Motor neuron (in vitro differentiated cells): ENCODE data around the gene DCAF4L1. TPM values are rescaled to one million over a fixed set of nuclear protein-coding genes. Genes with fewer than 3 reads are reported as not detected.

ENCODE experiments used
- ATAC-seq, 8 experiments: fragments of 200-7000 bp; cut with Tn5 transposase; replicated peaks in 6 of 8; 2 replicates each; pipeline ENCODE4 v1.8.0; 2021; ENCODE audit warnings: mild to moderate bottlenecking in 8 of 8, moderate library complexity in 8 of 8
- H3K27ac ChIP-seq, 2 donors: fragments of 250-450 bp; sonication (Bioruptor Pico); 2 replicates each; pipeline ENCODE4 v1.9.0; 2021; ENCODE audit warnings: antibody characterized with exemption in 2 of 2, mild to moderate bottlenecking in 2 of 2, moderate library complexity in 1 of 2
- H3K4me1 ChIP-seq, 2 donors: fragments of 250-450 bp; sonication (Bioruptor Pico); replicated peaks in 1 of 2; 2 replicates each; pipeline ENCODE4 v1.6.1; 2021; ENCODE audit warnings: antibody characterized with exemption in 2 of 2, mild to moderate bottlenecking in 2 of 2, moderate library complexity in 1 of 2
- H3K4me3 ChIP-seq, 5 donors: fragments of 250-450 bp; sonication (Bioruptor Pico); 2 replicates each; pipeline ENCODE4 v1.9.0; 2021; ENCODE audit warnings: antibody characterized with exemption in 5 of 5, mild to moderate bottlenecking in 5 of 5, moderate library complexity in 4 of 5
- WGBS, 10 experiments: fragments of 450-650 bp; shearing (Covaris generic); methylation state at CpG; one replicate each; pipeline ENCODE4 v1.0.0; 2022; 5-methylcytosine and 5-hydroxymethylcytosine counted together
- in situ Hi-C, 9 experiments: fragments of 400-800 bp; cut with MboI; loops; one replicate each; pipeline ENCODE4 v1.15.0; 2021; ENCODE audit warnings: low sequenced_read_pairs in 9 of 9, low pct_unique_long_range_greater_than_20kb in 2 of 9; ENCODE audit not compliant: unreplicated experiment in 9 of 9
- total RNA-seq, 8 experiments: library from RNA; unstranded; fragments of 300-600 nt; gene quantifications; 2 replicates each; pipeline versions ENCODE4 v1.2.3 to v1.2.4, GENCODE V29; 2022

DCAF4L1 gene, protein sequence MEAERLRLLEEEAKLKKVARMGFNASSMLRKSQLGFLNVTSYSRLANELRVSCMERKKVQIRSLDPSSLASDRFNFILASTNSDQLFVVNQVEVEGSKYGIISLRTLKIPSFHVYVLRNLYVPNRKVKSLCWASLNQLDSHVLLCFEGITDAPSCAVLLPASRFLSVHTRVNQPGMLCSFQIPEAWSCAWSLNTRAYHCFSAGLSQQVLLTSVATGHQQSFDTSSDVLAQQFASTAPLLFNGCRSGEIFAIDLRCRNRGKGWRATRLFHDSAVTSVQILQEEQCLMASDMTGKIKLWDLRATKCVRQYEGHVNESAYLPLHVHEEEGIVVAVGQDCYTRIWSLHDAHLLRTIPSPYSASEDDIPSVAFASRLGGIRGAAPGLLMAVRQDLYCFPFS
- total RNA-seq = under 1 TPM; 0.25 to 0.95 (median 0.48) TPM

DNA sequence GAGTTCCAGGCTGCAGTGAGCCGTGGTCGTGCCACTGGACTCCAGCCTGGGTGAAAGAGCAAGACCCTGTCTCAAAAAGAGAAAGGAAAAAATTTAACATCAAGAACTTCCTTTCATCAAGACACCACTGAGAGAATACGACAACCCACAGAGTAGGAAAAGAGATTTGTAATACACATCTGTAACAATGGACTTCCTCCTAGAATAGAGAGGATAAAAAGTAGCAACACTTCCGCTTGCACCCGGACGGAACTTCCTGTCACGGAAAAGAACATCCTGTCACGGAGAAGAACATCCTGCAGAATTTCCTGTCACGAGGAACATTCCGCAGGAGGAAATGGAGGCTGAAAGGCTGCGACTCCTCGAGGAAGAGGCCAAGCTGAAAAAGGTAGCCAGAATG lies at the start of gene DCAF4L1:
Gene DCAF4L1, plus strand, starts transcription at position 301 of the 400 bp plus-strand sequence. Its CDS starts 37 bp downstream, at position 338.
- WGBS, 10 experiments = 73 to 100% (median 92%) methylated on average over 3 to 10 of the region's 12 CpGs; no CpG with 5 or more reads in 3 of the 10 experiments
- Histone ChIP-seq H3K27ac (no peak within 1 kb of the TSS), H3K4me3 (no peak within 1 kb of the TSS), H3K4me1 (no peaks in the 10 kb centered on the region)
- no peak for ATAC-seq
- in situ Hi-C loops = no loop called here

DNA sequence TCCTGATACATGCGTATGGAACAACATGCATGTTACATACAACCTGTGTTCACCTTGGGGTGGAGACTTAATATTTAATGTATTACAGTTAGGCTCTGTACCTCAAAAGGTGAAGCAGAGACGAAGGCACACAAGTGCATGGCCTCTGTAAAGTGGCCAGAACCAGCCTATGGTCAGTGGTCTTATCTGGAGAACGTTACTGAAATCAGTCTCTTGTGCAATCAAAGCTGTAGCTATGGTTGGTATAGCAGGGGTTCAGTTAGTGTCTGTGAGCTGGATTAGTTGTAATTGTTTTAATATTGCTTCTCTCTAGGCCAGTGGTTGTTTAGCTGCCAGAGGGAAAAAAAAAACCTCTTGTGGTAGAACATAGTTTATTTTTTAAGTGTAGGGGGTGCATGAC lies 48.6 kb upstream of the DCAF4L1 start:
- 0 to 100% (median 63%) methylated on average over 1 to 3 of the region's 3 CpGs; no CpG with 5 or more reads in 3 of the 10 experiments for WGBS, 10 experiments
- H3K27ac ChIP-seq = no peak overlapping the region
- no peak overlapping the region for H3K4me3 ChIP-seq
- ATAC-seq = peak in 1 of 8 experiments; percentile 2
- in situ Hi-C loops = no loop called here
- H3K4me1 ChIP-seq = peaks cover 6 to 25% of the 10 kb centered on the region in 2 donors

DNA sequence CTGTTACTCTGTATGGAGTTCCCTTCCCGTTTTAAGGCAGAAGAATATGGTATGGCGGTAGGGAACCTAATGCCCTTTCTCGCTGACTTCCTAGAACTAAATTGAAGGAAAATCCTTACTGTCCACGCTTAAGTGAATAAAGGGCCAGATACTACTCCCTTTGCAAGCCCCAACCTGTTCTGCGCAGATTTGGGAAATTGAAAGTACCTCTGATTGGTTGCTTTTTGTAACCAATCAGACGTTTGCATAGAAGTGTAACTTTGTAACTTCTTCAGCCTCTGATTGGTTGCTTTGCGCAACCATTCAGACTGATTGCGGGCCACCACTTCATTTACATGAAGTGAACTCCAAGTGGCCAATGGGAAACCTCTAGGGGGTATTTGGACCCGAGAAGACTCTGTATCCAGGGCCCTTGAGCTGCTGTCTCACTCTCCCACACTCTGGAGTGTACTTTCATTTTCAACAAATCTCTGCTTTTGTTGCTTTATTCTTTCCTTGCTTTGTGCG lies 47.5 kb upstream of the DCAF4L1 start:
- H3K4me1 ChIP-seq = peaks cover 6 to 27% of the 10 kb centered on the region in 2 donors
- H3K4me3 ChIP-seq = no peak overlapping the region
- in situ Hi-C loops = no loop called here
- 69 to 100% (median 94%) methylated on average over 2 to 8 of the region's 10 CpGs; no CpG with 5 or more reads in 1 of the 10 experiments for WGBS, 10 experiments
- no peak for ATAC-seq
- no peak overlapping the region for H3K27ac ChIP-seq

DNA sequence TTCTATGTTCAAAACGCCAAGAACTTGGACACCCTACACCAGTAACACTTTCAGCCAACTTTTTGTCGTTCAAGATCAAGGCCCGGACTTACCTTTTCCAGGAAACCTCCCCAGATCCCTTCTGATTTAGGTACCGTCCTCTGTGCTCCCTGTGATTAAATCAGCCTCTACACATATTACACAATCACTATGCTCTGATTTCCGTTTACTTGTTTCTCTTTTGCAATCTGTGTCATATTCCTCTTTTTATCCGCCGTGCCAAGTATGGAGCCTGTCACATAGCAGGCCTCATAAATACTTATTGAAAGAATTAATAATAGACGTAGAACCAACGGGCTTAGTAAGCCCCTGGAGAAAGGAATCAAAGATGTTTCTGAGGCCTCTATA lies 47.0 kb upstream of the DCAF4L1 start:
- ATAC-seq = no peak
- Histone ChIP-seq H3K27ac (no peak overlapping the region), H3K4me3 (peak overlapping the region; percentile 87 to 100 (median 94)), H3K4me1 (peaks cover 6 to 27% of the 10 kb centered on the region in 2 donors)
- in situ Hi-C loops = no loop called here
- WGBS, 10 experiments = 51 to 92% (median 84%) methylated on average over 1 to 9 of the region's 9 CpGs

DNA sequence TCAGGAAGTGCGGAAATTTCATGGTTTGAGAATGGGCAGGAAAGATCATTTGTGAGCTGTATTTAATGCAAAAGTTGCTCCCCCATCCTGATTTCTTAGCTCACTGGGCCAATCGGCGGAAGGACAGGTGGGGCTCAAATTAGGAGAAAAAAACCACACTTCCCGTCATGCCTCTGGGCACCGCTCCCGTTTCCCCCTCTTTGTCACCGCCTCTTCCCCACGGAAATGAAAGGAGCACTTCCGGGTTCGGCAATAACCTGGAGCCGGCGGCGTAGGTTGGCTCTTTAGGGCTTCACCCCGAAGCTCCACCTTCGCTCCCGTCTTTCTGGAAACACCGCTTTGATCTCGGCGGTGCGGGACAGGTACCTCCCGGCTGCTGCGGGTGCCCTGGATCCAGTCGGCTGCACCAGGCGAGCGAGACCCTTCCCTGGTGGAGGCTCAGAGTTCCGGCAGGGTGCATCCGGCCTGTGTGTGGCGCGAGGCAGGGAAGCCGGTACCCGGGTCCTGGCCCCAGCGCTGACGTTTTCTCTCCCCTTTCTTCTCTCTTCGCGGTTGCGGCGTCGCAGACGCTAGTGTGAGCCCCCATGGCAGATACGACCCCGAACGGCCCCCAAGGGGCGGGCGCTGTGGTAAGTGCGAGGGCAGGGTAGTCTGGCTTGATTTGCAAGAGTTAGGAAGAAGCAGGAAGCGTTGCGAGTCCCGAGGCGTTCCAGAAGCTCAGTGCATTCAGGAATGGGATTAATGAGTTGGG lies 46.5 kb upstream of the DCAF4L1 start, which contains the start of gene TMEM33:
Gene TMEM33, plus strand, starts transcription at position 529 of the 751 bp plus-strand sequence. Its CDS starts 56 bp downstream, at position 585.
- in situ Hi-C loops = no loop called here
- Histone ChIP-seq H3K4me3 (peak within 1 kb of the TSS; percentile 87 to 100 (median 94)), H3K27ac (peak within 1 kb of the TSS; percentile 88 to 94), H3K4me1 (peaks cover 6 to 27% of the 10 kb centered on the region in 2 donors)
- 0 to 13% (median 3%) methylated on average over 2 to 19 of the region's 49 CpGs for WGBS, 10 experiments
- ATAC-seq = peak; percentile 86 to 98 (median 96)

DNA sequence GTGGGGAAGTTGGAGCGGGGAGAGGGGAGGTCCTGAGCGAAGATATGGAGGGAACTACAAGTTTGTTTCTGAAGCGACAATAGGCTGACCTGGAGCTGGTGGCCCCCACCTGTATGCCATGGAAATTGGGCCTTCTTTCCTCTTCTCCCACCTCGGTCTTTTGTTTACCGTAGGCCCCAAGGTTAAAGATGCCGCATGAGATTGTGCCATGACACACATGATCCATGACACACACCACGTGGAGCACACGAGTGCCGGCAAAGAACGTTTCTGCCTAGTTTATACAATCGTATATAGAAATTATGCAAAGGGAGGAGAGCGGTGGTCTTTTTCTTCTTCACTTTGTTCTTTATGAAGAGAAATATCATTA lies 45.9 kb upstream of the DCAF4L1 start:
- in situ Hi-C loops = no loop called here
- Histone ChIP-seq H3K4me3 (peak overlapping the region; percentile 87 to 100 (median 94)), H3K4me1 (peaks cover 6 to 27% of the 10 kb centered on the region in 2 donors), H3K27ac (peak overlapping the region; percentile 88 to 94)
- peak; percentile 10 to 33 (median 18) for ATAC-seq
- 0 to 8% (median 0%) methylated on average over 1 to 7 of the region's 12 CpGs; no CpG with 5 or more reads in 1 of the 10 experiments for WGBS, 10 experiments

DNA sequence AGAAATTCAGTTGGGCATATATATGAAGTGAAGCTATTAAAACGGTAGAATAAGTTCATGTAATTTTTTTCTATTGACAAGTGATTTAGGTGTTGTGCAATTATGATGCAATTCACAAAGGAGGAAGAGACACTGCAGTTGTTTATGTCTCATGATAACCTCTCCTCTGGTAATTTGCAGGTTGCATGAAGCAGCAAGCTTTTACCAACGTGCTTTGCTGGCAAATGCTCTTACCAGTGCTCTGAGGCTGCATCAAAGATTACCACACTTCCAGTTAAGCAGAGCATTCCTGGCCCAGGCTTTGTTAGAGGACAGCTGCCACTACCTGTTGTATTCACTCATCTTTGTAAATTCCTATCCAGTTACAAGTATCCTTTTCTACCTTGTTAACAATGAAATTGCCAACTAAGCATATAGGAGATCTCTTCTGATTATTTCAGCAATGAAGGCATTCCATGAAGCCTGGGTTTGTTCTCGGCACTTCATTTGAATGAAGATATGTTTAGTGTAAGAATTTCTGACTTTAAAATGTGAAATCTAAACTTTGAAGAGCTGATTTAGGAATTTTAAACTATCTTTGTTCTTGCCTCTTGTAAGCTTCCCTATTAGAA lies 42.4 kb upstream of the DCAF4L1 start:
- no peak overlapping the region for H3K4me3 ChIP-seq
- 77 to 100% (median 90%) methylated on average over 1 to 3 of the region's 3 CpGs; no CpG with 5 or more reads in 1 of the 10 experiments for WGBS, 10 experiments
- in situ Hi-C loops = no loop called here
- no peak for ATAC-seq
- H3K4me1 ChIP-seq = peaks cover 6 to 27% of the 10 kb centered on the region in 2 donors
- no peak overlapping the region for H3K27ac ChIP-seq

DNA sequence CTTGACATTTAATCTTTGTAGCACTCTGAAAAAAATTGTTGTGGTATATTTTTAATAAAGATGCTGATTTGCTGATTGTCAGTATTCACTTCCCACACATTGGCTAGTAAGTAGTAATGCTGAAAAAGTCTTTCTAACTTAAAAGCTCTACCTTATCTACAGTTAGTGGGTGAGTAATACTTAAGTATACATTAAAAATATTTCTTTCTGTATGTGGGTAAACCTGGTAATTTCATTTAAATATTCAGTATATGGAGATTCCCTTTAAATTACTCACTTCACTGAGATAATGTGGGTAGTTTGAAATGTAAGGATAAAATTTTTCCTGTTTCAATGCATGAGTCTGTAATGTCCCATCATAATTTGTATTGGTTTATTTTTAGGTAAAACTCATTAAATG lies 40.7 kb upstream of the DCAF4L1 start:
- ATAC-seq = no peak
- in situ Hi-C loops = no loop called here

DNA sequence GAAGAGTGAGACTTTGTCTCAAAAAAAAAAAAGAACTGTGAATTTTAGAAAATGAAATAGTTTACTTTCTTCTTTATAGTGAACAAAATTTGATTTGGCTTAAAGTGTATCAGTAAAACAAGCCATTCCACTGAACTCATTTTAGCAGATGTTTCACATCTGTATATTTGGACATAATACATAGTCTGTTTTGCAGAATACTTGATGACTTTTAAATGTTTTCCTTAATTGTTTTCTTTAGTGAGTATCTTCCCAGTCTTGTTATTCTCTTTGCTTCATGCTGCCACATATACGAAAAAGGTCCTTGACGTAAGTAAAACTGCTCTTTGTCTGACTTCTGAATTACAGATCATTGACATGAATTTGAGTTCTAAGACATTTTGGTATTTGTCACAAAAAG lies 38.0 kb upstream of the DCAF4L1 start:
- in situ Hi-C loops = no loop called here
- Histone ChIP-seq H3K4me1 (no peaks in the 10 kb centered on the region), H3K27ac (no peak overlapping the region), H3K4me3 (no peak overlapping the region)
- ATAC-seq = no peak
- WGBS, 10 experiments = 79 to 100% (median 98%) methylated on average over 1 to 2 of the region's 2 CpGs

More for the DNA sequence above, 40.7 kb upstream of the DCAF4L1 start:
- Histone ChIP-seq H3K4me1 (peaks cover 6 to 23% of the 10 kb centered on the region in 2 donors), H3K27ac (no peak overlapping the region), H3K4me3 (no peak overlapping the region)

DNA sequence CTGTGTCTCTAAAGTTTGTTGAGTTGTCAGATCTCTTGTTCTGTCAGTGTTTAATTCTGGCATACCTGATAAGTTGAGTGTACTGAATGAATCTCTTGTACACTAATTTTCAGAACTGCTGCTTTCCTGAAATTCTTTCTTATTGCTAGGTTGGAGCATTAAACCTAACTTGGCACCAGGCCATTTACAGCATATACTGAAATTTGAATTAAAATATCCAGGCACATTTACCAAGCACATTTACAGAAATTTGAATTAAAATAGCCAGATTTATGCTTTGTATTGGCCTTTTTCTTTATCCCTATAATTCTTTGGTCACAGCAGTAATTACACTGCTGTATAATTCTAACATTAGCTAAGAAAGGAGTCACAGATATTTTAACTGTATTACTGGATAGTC lies 37.5 kb upstream of the DCAF4L1 start:
- ATAC-seq = no peak
- H3K4me1 ChIP-seq = no peaks in the 10 kb centered on the region
- H3K27ac ChIP-seq = no peak overlapping the region
- H3K4me3 ChIP-seq = no peak overlapping the region
- in situ Hi-C loops = no loop called here

DNA sequence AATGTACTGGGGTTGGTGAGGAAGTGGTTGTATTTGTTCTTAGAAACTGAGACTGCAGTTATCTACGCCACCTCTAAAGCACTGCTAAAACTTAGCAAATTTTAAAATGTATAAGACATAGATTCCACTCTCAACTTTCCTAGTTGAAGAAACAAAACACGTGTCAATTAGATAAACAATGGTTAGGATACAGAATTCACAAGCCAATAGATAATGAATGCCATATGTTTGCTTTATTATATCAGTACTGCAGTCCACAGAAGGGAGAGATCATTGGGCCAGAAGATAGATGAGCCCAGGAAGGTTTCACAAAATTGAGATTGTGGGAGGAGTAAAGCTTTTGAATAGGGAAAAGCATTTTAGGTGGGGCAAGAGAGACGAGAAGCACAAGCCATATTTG lies 32.0 kb upstream of the DCAF4L1 start:
- 33 to 100% (median 75%) methylated on average over 1 to 3 of the region's 3 CpGs for WGBS, 10 experiments
- H3K4me3 ChIP-seq = no peak overlapping the region
- ATAC-seq = peak in 1 of 8 experiments; percentile 26
- no peak overlapping the region for H3K27ac ChIP-seq
- H3K4me1 ChIP-seq = peaks cover 0 to 2% of the 10 kb centered on the region in 2 donors
- in situ Hi-C loops = no loop called here

DNA sequence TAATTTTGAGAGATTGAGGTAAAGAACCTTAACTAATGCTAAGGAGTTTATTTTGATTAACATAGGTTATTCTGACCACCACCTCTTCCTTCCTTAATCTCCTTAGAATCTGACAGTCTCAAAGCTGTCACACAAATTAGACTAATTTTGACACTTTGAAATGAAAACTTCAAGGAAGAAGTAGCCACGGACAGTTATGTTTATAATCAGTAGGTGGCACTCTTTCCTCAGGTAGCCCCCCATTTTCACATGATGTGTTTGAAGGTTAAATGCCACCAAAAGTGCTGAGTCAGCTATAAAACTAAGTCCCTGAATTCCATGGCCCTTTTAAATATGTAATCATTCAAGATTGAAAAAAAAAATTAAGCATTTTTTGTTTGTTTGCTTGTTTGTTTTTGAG lies 23.9 kb upstream of the DCAF4L1 start:
- Histone ChIP-seq H3K4me3 (no peak overlapping the region), H3K4me1 (peaks cover 0 to 21% of the 10 kb centered on the region in 2 donors), H3K27ac (no peak overlapping the region)
- ATAC-seq = no peak
- WGBS, 10 experiments = 29 to 87% (median 48%) methylated on average over 1 of the region's 1 CpG; no CpG with 5 or more reads in 4 of the 10 experiments
- in situ Hi-C loops = no loop called here

DNA sequence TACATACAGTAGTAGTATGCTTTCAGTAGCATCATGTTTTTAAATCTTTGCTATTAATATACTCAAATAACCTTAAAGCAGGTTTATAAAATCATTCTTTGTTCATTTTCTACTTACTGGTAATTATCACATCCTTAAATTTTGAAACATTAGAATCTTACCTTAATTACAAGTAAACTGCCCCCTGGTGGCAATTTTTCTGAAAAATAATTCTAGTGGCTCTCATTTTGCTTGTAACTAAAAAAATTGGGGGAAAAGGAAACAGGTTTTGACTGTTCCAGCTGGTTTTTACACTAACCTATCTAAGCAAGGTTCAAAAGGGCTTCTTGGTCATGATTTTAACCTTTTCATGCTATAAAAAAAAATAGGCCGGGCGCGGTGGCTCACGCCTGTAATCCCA lies 18.5 kb upstream of the DCAF4L1 start:
- Histone ChIP-seq H3K27ac (no peak overlapping the region), H3K4me1 (peaks cover 0 to 21% of the 10 kb centered on the region in 2 donors), H3K4me3 (no peak overlapping the region)
- 97 to 100% methylated on average over 2 to 4 of the region's 4 CpGs; no CpG with 5 or more reads in 8 of the 10 experiments for WGBS, 10 experiments
- no peak for ATAC-seq
- in situ Hi-C loops = no loop called here
